CD4-positive, CD25-positive, alpha-beta regulatory T cell (primary cell): ENCODE measurements around the gene TAP1. TPM values are rescaled to one million over a fixed set of nuclear protein-coding genes. Genes with fewer than 3 reads are reported as not detected.
A peak's percentile ranks its signal among the peaks of the same experiment; 100 is the strongest.
"Not testable (repeated sequence)": the region's sequence is repeated elsewhere in the genome, so short reads cannot be mapped to it uniquely, and the experiment has no call there.

Experiments used
- ATAC-seq, 2 donors: fragments of 150-1000 bp; cut with Tn5 transposase; one replicate each; pipeline ENCODE4 v1.10.0; 2021; ENCODE audit warnings: low read depth in 2 of 2, moderate number of reproducible peaks in 2 of 2, moderate library complexity in 1 of 2
- DNase-seq, 3 donors: peaks; one replicate each; pipeline versions ENCODE4 v3.0.0 to v3.0.0-alpha.2; 2012 to 2022; ENCODE audit warnings: mixed read lengths in 1 of 3
- H3K27ac ChIP-seq: one replicate; pipeline ENCODE4 v1.7.0; 2013; ENCODE audit warnings: mild to moderate bottlenecking, low read length; ENCODE audit not compliant: insufficient read depth, poor library complexity, severe bottlenecking
- H3K27me3 ChIP-seq: one replicate; pipeline ENCODE4 v1.7.0; 2013; ENCODE audit warnings: low read length; ENCODE audit not compliant: control insufficient read depth, insufficient read depth
- H3K36me3 ChIP-seq: one replicate; pipeline ENCODE4 v1.7.0; 2013; ENCODE audit warnings: mild to moderate bottlenecking, low read length, moderate library complexity; ENCODE audit not compliant: control insufficient read depth, insufficient read depth
- H3K4me1 ChIP-seq: 2 replicates; pipeline ENCODE4 v1.7.0; 2013; ENCODE audit warnings: mild to moderate bottlenecking, low read length; ENCODE audit not compliant: insufficient read depth, control insufficient read depth, poor library complexity, severe bottlenecking
- H3K4me3 ChIP-seq: one replicate; pipeline ENCODE4 v1.7.0; 2013; ENCODE audit warnings: low read depth, mild to moderate bottlenecking, low read length, moderate library complexity
- H3K9me3 ChIP-seq, 2 experiments: 1 replicate in 1 of 2; 2 replicates in 1 of 2; pipeline ENCODE4 v1.7.0; 2013; ENCODE audit warnings: low read length in 2 of 2, mild to moderate bottlenecking in 1 of 2, moderate library complexity in 1 of 2; ENCODE audit not compliant: control insufficient read depth in 2 of 2
- H3K27ac Mint-ChIP-seq, 3 donors: one replicate each; pipeline ENCODE4 v1.8.0; 2020 to 2022; ENCODE audit warnings: mild to moderate bottlenecking in 3 of 3, mixed read lengths in 3 of 3, moderate library complexity in 2 of 3
- H3K27me3 Mint-ChIP-seq: one replicate; pipeline ENCODE4 v1.8.0; 2022; ENCODE audit warnings: mild to moderate bottlenecking, mixed read lengths
- H3K36me3 Mint-ChIP-seq: one replicate; pipeline ENCODE4 v1.8.0; 2020; ENCODE audit warnings: mixed read lengths
- H3K4me1 Mint-ChIP-seq, 4 donors: one replicate each; pipeline ENCODE4 v1.8.0; 2020 to 2022; ENCODE audit warnings: mixed read lengths in 4 of 4, mild to moderate bottlenecking in 1 of 4
- H3K4me3 Mint-ChIP-seq, 4 donors: one replicate each; pipeline ENCODE4 v1.8.0; 2020 to 2022; ENCODE audit warnings: mild to moderate bottlenecking in 4 of 4, mixed read lengths in 4 of 4, moderate library complexity in 3 of 4
- H3K9me3 Mint-ChIP-seq, 7 donors: one replicate each; pipeline ENCODE4 v1.8.0; 2020 to 2022; ENCODE audit warnings: mixed read lengths in 7 of 7, mild to moderate bottlenecking in 3 of 7, moderate library complexity in 2 of 7
- polyA plus RNA-seq, 4 donors: library from polyadenylated mRNA; unstranded; fragments of 300-500 nt; fragmentation: Illumina TruSeq; gene quantifications; one replicate each; pipeline ENCODE4 v1.2.3, GENCODE V29; 2021
- total RNA-seq: library from RNA; stranded (reverse); gene quantifications from one replicate; pipeline ENCODE4 v1.2.3, GENCODE V29; 2022

TAP1 gene
- total and polyA plus RNA-seq, 5 donors from 2014 or later: 220 to 477 (median 430) TPM

DNA sequence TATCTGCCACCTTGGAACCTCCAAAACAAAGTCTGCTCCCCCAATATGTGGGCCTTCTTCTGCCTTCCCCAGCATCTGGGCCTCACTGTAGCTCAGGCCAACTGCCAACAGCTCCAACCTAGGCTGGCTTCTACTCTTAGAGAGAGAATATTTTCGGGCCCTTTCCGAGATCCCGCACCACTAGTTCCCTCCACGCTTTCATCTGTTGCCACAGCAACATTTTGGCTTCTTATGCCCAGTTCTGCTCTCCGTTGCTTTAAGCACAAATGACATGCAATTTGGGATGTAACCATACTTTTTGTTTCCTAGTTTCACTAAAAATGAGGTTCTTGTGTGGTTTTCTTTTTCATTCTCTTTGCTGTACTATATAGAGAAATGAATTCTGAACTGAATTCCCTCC, 34.1 kb upstream of the TAP1 start:
- Histone ChIP-seq H3K27me3 (no peaks in the 10 kb centered on the region), H3K4me3 (no peak overlapping the region), H3K4me1 (no peaks in the 10 kb centered on the region), H3K9me3 (no peaks in the 10 kb centered on the region), H3K36me3 (no peaks in the 10 kb centered on the region), H3K27ac (no peak overlapping the region)
- Mint-ChIP-seq H3K36me3 (no peaks in the 10 kb centered on the region), H3K27ac (no peak overlapping the region), H3K27me3 (peaks cover 27% of the 10 kb centered on the region), H3K4me3 (no peak overlapping the region), H3K4me1 (peaks cover 0 to 8% (median 3%) of the 10 kb centered on the region in 4 donors), H3K9me3 (peaks cover 0 to 1% (median 0%) of the 10 kb centered on the region in 7 donors)
- no peak for ATAC-seq
- no peak for DNase-seq

DNA sequence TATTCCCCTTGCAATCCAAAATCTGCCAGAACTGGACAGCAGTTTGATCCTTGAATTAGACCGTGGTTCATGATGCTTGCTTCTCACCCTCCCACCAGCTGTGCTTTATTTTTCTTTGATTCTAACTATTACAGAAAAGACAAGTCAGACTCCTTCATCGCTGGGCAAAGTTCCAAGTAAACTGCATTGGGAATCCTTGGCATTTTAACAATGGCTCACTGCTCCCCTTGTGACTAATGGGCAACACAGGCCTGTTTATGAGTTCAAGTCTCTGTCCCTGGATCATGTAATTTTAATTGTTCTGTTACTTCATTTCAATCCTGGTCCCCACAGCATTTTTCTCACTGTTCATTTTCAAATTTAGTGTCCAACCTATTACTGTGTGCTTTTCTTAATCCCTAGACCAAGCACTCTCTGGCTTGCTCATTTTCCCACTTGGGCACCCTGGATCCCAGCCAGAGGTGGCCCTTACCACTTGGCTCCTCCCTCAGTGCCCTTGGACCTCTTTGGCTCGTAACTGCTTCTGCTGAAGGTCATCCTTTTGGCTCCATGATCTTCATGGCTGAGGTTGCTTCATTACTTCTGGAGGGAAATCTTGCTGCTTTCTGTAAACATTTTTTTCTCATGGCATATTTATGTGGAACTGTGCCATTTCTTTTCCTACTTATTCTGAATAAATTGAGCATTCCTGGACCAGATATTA, 33.3 kb upstream of the TAP1 start:
- peaks cover 23% of the 10 kb centered on the region for H3K27me3 Mint-ChIP-seq
- Histone ChIP-seq H3K27ac (no peak overlapping the region), H3K4me3 (no peak overlapping the region), H3K27me3 (no peaks in the 10 kb centered on the region), H3K9me3 (no peaks in the 10 kb centered on the region), H3K4me1 (no peaks in the 10 kb centered on the region), H3K36me3 (no peaks in the 10 kb centered on the region)
- peaks cover 0 to 6% (median 2%) of the 10 kb centered on the region in 4 donors for H3K4me1 Mint-ChIP-seq
- no peaks in the 10 kb centered on the region for H3K36me3 Mint-ChIP-seq
- H3K9me3 Mint-ChIP-seq: peaks cover 0 to 1% (median 0%) of the 10 kb centered on the region in 7 donors
- DNase-seq: no peak
- ATAC-seq: no peak
- H3K27ac Mint-ChIP-seq: no peak overlapping the region
- no peak overlapping the region for H3K4me3 Mint-ChIP-seq

GRCh38 chr6:32885698-32886286, 32.3 kb upstream of the TAP1 start:
- Histone ChIP-seq H3K27me3 (no peaks in the 10 kb centered on the region), H3K9me3 (no peaks in the 10 kb centered on the region), H3K36me3 (no peaks in the 10 kb centered on the region), H3K27ac (no peak overlapping the region), H3K4me1 (no peaks in the 10 kb centered on the region), H3K4me3 (no peak overlapping the region)
- Mint-ChIP-seq H3K36me3 (peaks cover 5% of the 10 kb centered on the region), H3K9me3 (peaks cover 0 to under 1% (median 0%) of the 10 kb centered on the region in 7 donors), H3K27me3 (peaks cover 26% of the 10 kb centered on the region), H3K4me1 (peaks cover 0 to 6% (median 2%) of the 10 kb centered on the region in 4 donors), H3K27ac (no peak overlapping the region), H3K4me3 (peak overlapping the region in 2 of 4 donors; percentile 4 to 11)
- DNase-seq (peak in 2 of 3 donors; percentile 79 to 89), ATAC-seq (peak; percentile 53)

- Histone ChIP-seq H3K27me3 (no peaks in the 10 kb centered on the region), H3K36me3 (peaks cover 6% of the 10 kb centered on the region), H3K4me3 (no peak overlapping the region), H3K4me1 (no peaks in the 10 kb centered on the region), H3K9me3 (no peaks in the 10 kb centered on the region), H3K27ac (no peak overlapping the region)
- Mint-ChIP-seq H3K27ac (peak overlapping the region in 1 of 3 donors; percentile 13), H3K4me1 (peaks cover 0 to 6% (median 2%) of the 10 kb centered on the region in 4 donors), H3K36me3 (peaks cover 17% of the 10 kb centered on the region), H3K4me3 (no peak overlapping the region), H3K27me3 (peaks cover 30% of the 10 kb centered on the region), H3K9me3 (no peaks in the 10 kb centered on the region)
- DNase-seq: no peak
- ATAC-seq: no peak
Measured at GRCh38 chr6:32883789-32884188, 30.3 kb upstream of the TAP1 start.

GRCh38 chr6:32882879-32883250, 29.4 kb upstream of the TAP1 start:
- no peaks in the 10 kb centered on the region for H3K9me3 Mint-ChIP-seq
- Histone ChIP-seq H3K36me3 (peaks cover 6% of the 10 kb centered on the region), H3K9me3 (no peaks in the 10 kb centered on the region)

GRCh38 chr6:32880962-32881361, 27.5 kb upstream of the TAP1 start:
- not testable (repeated sequence) for H3K9me3 ChIP-seq, H3K4me1 ChIP-seq, ATAC-seq, H3K4me1 Mint-ChIP-seq, H3K27ac Mint-ChIP-seq, H3K27me3 ChIP-seq, H3K4me3 Mint-ChIP-seq, H3K4me3 ChIP-seq, DNase-seq, H3K9me3 Mint-ChIP-seq, H3K27ac ChIP-seq, H3K36me3 ChIP-seq
- peaks cover 25% of the 10 kb centered on the region for H3K36me3 Mint-ChIP-seq
- H3K27me3 Mint-ChIP-seq: peaks cover 24% of the 10 kb centered on the region

More at GRCh38 chr6:32882879-32883250, 29.4 kb upstream of the TAP1 start:
- Mint-ChIP-seq H3K4me1 (peaks cover 0 to 6% (median 2%) of the 10 kb centered on the region in 4 donors), H3K27ac (no peak overlapping the region), H3K4me3 (no peak overlapping the region), H3K27me3 (peaks cover 31% of the 10 kb centered on the region), H3K36me3 (peaks cover 23% of the 10 kb centered on the region)
- ATAC-seq (no peak), DNase-seq (no peak)
- no peaks in the 10 kb centered on the region for H3K4me1 ChIP-seq
- no peak overlapping the region for H3K27ac ChIP-seq
- no peak overlapping the region for H3K4me3 ChIP-seq
- no peaks in the 10 kb centered on the region for H3K27me3 ChIP-seq

- H3K4me3 ChIP-seq: no peak overlapping the region
Measured at GRCh38 chr6:32879691-32880090, 26.2 kb upstream of the TAP1 start.

More at GRCh38 chr6:32879691-32880090, 26.2 kb upstream of the TAP1 start:
- Histone ChIP-seq H3K36me3 (peaks cover 6% of the 10 kb centered on the region), H3K27me3 (no peaks in the 10 kb centered on the region), H3K4me1 (no peaks in the 10 kb centered on the region), H3K9me3 (no peaks in the 10 kb centered on the region), H3K27ac (no peak overlapping the region)
- DNase-seq (no peak), ATAC-seq (no peak)
- peak overlapping the region in 1 of 3 donors; percentile 58 for H3K27ac Mint-ChIP-seq
- no peaks in the 10 kb centered on the region for H3K9me3 Mint-ChIP-seq
- no peaks in the 10 kb centered on the region for H3K4me1 Mint-ChIP-seq
- H3K27me3 Mint-ChIP-seq: peaks cover 25% of the 10 kb centered on the region
- peaks cover 25% of the 10 kb centered on the region for H3K36me3 Mint-ChIP-seq
- H3K4me3 Mint-ChIP-seq: no peak overlapping the region
